Activated CD8-positive, alpha-beta T cell treated with anti-CD3 and anti-CD28 coated beads for 36 hours (primary cell): ENCODE data around the gene PRRC2B. TPM values are rescaled to one million over a fixed set of nuclear protein-coding genes. Genes with fewer than 3 reads are reported as not detected.

Source experiments
- ATAC-seq: fragments of 200-7000 bp; cut with Tn5 transposase; one replicate; pipeline ENCODE4 v1.10.0; 2021; ENCODE audit warnings: mild to moderate bottlenecking, moderate library complexity
- CTCF ChIA-PET: fragments of 350-600 bp; sonication (Branson Sonifier 250); formaldehyde crosslinking; loops from one replicate; lab custom pipeline; 2021; ENCODE audit warnings: antibody characterized with exemption; lab: Charles Lee
- POLR2A ChIA-PET: fragments of 350-600 bp; sonication (Branson Sonifier 250); formaldehyde crosslinking; loops from one replicate; lab custom pipeline; 2021; ENCODE audit warnings: antibody characterized with exemption; lab: Charles Lee
- DNase-seq: peaks from one replicate; pipeline ENCODE4 v3.0.0-alpha.2; 2020
- H3K27ac Mint-ChIP-seq: one replicate; pipeline ENCODE4 v1.8.0; 2021; ENCODE audit warnings: mild to moderate bottlenecking, mixed read lengths
- H3K27me3 Mint-ChIP-seq: one replicate; pipeline ENCODE4 v1.8.0; 2021; ENCODE audit warnings: mixed read lengths
- H3K36me3 Mint-ChIP-seq: one replicate; pipeline ENCODE4 v1.8.0; 2021; ENCODE audit warnings: low read depth, mixed read lengths
- H3K4me1 Mint-ChIP-seq: one replicate; pipeline ENCODE4 v1.8.0; 2021; ENCODE audit warnings: low read depth, mixed read lengths
- H3K4me3 Mint-ChIP-seq: one replicate; pipeline ENCODE4 v1.8.0; 2021; ENCODE audit warnings: mild to moderate bottlenecking, moderate library complexity, mixed read lengths
- H3K9me3 Mint-ChIP-seq: one replicate; pipeline ENCODE4 v1.8.0; 2021; ENCODE audit warnings: mixed read lengths
- CTCF ChIP-seq: fragments of 200-600 bp; IDR thresholded peaks from one replicate; pipeline ENCODE4 v1.8.0; 2022; ENCODE audit warnings: antibody characterized with exemption, mild to moderate bottlenecking
- intact Hi-C: fragments of 100-400 bp; cut with micrococcal nuclease; formaldehyde crosslinking; loops from one replicate; pipeline ENCODE4 v1.10.0; 2022
- total RNA-seq, 2 experiments: library from RNA; stranded (reverse); gene quantifications; one replicate each; pipeline ENCODE4 v1.2.3, GENCODE V29; 2021

PRRC2B gene
- total RNA-seq, 2 experiments from 2014 or later: 134 to 141 TPM

- Mint-ChIP-seq H3K36me3 (peaks cover 69% of the 10 kb centered on the region), H3K27me3 (no peaks in the 10 kb centered on the region), H3K4me1 (peaks cover 2% of the 10 kb centered on the region), H3K27ac (no peak overlapping the region), H3K9me3 (no peaks in the 10 kb centered on the region), H3K4me3 (no peak overlapping the region)
- ATAC-seq: no peak
- no peak for TF ChIP-seq CTCF
- ChIA-PET POLR2A (interaction anchor here (0.9 kb wide), 1 partner anchor 32 kb away, joined by 3 read pairs; no protein-coding TSS in a partner anchor), CTCF (no interaction called here)
- no peak for DNase-seq
- intact Hi-C loops: no loop called here
These were observed 97.3 kb downstream of the PRRC2B start for GRCh38 chr9:131491001-131491710.

- peak overlapping the region; percentile 35 for H3K27ac Mint-ChIP-seq
- ChIA-PET CTCF (no interaction called here), POLR2A (interaction anchor here (0.7 kb wide), 1 partner anchor 43 kb away, joined by 3 read pairs; no protein-coding TSS in a partner anchor)
- ATAC-seq (no peak), DNase-seq (no peak)
- TF ChIP-seq CTCF: no peak
- peaks cover 64% of the 10 kb centered on the region for H3K36me3 Mint-ChIP-seq
- intact Hi-C loops: no loop called here
- H3K27me3 Mint-ChIP-seq: no peaks in the 10 kb centered on the region
- no peaks in the 10 kb centered on the region for H3K9me3 Mint-ChIP-seq
- peaks cover 2% of the 10 kb centered on the region for H3K4me1 Mint-ChIP-seq
- no peak overlapping the region for H3K4me3 Mint-ChIP-seq
These were observed 98.2 kb downstream of the PRRC2B start for GRCh38 chr9:131492070-131492469.

GRCh38 chr9:131494296-131494870, 100.5 kb downstream of the PRRC2B start:
- no peak overlapping the region for H3K27ac Mint-ChIP-seq
- H3K36me3 Mint-ChIP-seq: peaks cover 61% of the 10 kb centered on the region
- H3K4me3 Mint-ChIP-seq: no peak overlapping the region
- H3K27me3 Mint-ChIP-seq: no peaks in the 10 kb centered on the region
- ATAC-seq: no peak
- no peaks in the 10 kb centered on the region for H3K9me3 Mint-ChIP-seq
- no peak for TF ChIP-seq CTCF
- peaks cover 20% of the 10 kb centered on the region for H3K4me1 Mint-ChIP-seq
- intact Hi-C loops: no loop called here
- no peak for DNase-seq
- ChIA-PET POLR2A (no interaction called here), CTCF (no interaction called here)

- ATAC-seq: no peak
- DNase-seq: no peak
- H3K36me3 Mint-ChIP-seq: peaks cover 50% of the 10 kb centered on the region
- no peaks in the 10 kb centered on the region for H3K27me3 Mint-ChIP-seq
- peaks cover 31% of the 10 kb centered on the region for H3K4me1 Mint-ChIP-seq
- POLR2A ChIA-PET: interaction anchor here (0.9 to 1.0 kb wide), 2 partner anchors 22 to 31 kb away, joined by 3 read pairs; no protein-coding TSS in a partner anchor
- H3K9me3 Mint-ChIP-seq: no peaks in the 10 kb centered on the region
- TF ChIP-seq CTCF: no peak
- intact Hi-C loops: no loop called here
- CTCF ChIA-PET: interaction anchor here (2.5 kb wide), 1 partner anchor 146 kb away, joined by 8 read pairs; no protein-coding TSS in a partner anchor
- no peak overlapping the region for H3K4me3 Mint-ChIP-seq
- no peak overlapping the region for H3K27ac Mint-ChIP-seq
These were observed 101.9 kb downstream of the PRRC2B start for GRCh38 chr9:131495785-131496184.
